HG02798 (cell line): ENCODE measurements around the gene SYT13.
"Not testable (repeated sequence)": the region's sequence is repeated elsewhere in the genome, so short reads cannot be mapped to it uniquely, and the experiment has no call there.

Experiments
- ATAC-seq: cut with Tn5 transposase; IDR thresholded peaks from one replicate; pipeline ENCODE4 v1.9.1; 2021; ENCODE audit warnings: mild to moderate bottlenecking; ENCODE audit not compliant: unreplicated experiment, poor library complexity

SYT13 gene

DNA sequence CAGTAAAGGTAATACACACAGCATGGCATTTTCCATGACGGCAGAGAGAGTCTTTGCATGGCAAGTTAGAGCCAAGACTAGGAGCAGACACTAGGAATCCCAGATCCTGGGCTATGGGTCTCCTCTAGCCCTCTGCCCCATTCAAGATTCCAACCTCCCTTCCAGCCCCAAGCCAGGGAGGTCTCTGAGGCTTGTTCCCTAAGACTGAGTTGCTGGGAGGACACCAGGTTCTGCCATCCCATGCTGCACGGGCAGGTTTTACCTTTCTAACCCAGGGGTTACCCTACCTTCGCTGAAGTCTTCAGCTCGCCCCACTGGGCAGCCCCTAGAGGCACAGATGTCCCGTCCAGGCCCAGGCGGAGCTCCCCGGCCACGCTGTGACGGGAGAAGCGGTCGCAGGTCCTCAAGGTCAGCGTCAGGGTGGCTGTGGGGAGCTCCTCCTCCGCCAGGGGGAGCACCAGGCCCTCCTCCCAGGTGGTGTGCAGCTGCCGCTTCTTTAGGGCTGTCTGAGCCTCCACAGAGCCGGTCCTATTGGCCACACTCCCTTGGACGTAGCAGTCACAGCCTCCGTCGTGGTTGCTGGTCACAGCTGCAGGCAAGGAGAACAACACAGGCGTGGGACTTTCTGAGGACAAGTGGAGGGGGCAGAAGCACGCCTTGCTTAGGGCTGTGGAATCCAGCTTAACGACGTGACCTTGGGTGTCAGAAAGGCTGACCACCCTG lies 33.8 kb downstream of the SYT13 start:
- peak; percentile 57 for ATAC-seq

DNA sequence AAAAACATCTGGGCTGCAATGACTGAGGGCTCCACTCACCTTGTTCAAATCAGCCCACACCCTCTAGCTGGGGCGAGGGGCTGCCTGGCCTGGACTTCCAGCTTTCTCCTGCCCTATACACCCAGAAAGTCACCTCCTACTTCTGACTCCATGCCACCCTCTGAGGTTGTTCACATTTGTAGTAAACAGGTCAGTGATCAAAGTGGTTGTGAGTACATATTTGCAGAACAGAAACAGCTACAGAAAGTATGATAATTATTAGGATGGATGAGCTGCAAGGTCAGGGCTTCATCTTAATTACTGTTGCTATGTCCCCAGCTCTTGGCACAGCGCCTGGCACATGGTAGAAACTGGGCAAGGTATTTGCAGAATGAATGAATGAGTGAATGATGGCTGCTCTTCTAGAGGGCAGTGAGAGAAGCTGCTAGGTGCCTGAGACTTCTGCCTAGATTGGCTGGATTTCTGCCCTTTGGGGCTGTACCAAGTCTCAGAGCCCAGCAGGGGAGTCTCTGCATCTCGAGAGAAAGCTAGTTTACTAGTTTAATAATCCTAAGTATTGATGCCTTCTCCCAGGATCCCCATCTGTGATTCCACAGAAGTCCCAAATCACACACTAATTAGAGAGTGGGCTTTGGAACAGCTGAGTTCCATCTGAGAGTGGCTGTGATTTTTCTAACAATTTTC lies 36.0 kb downstream of the SYT13 start:
- no peak for ATAC-seq

- not testable (repeated sequence) for ATAC-seq
Observed at GRCh38 chr11:45249372-45249771, 36.8 kb downstream of the SYT13 start.

- ATAC-seq, result no peak
Observed at GRCh38 chr11:45248501-45249011, 37.6 kb downstream of the SYT13 start.

DNA sequence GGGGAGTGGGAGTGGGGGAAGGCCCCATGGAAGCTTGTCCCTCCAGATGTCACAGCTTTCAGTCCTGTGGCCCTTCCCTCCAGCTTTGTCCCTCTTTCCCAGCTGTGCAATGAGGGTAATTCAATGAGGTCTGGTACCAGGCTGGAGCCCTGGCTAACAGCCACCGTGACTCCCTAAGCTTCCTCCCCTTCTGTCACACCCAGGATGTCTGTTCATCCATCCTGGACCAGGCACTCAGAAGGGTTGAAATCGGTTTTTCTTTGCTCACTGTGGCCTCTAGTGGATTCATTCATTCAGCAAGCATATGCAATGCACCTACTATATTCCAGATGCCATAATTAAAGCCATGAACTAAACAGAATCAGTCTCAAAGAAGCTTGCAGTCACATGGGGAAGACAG lies 38.7 kb downstream of the SYT13 start:
- no peak for ATAC-seq

GRCh38 chr11:45246241-45246640 lies 39.9 kb downstream of the SYT13 start:
- ATAC-seq, result no peak

- ATAC-seq, result no peak
Observed at GRCh38 chr11:45245218-45246045, 40.7 kb downstream of the SYT13 start.

DNA sequence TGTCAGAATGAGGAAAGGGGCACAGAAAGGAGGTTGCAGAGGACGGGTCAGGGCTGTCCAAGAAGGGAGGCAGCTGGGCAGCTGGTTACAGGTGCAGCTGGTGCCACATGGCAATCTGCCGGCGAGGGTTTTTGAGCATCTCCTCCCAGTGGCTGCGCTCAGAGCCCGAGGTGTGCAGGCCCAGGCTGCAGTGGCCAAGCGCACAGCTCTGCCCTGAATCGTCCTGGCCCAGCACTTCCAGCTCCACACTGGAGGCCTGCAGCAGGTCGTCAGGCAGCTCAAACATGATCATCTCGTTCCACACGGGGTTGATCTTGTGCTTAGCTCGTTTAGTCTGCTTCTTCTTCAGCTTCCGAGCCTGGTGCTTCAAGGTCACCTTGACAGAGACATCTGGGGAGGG lies 42.2 kb downstream of the SYT13 start:
- ATAC-seq, result no peak

- no peak for ATAC-seq
Observed at GRCh38 chr11:45239733-45240132, 46.4 kb downstream of the SYT13 start.

DNA sequence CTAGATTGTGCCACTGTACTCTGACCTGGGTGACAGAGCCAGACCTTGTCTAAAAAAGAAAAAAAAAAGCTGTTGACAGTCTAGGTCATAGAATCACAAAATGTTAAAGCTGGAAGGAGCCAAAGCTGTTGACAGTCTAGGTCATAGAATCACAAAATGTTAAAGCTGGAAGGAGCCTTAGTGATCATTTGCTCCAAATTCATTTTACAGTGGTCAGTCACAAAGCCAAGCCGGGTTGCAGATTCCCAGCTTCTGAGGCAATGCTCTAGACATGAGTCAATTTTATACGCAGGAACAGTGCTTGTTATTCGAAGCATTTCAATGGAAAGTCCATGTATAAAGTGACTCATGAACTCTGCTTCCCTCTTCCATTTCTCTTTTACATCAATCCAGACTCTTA lies 47.4 kb downstream of the SYT13 start:
- ATAC-seq, result no peak

GRCh38 chr11:45237711-45238315 lies 48.3 kb downstream of the SYT13 start:
- ATAC-seq, result no peak

- no peak for ATAC-seq
Observed at GRCh38 chr11:45234306-45235006, 51.7 kb downstream of the SYT13 start.

GRCh38 chr11:45233804-45234170 lies 52.4 kb downstream of the SYT13 start:
- ATAC-seq, result peak; percentile 12

DNA sequence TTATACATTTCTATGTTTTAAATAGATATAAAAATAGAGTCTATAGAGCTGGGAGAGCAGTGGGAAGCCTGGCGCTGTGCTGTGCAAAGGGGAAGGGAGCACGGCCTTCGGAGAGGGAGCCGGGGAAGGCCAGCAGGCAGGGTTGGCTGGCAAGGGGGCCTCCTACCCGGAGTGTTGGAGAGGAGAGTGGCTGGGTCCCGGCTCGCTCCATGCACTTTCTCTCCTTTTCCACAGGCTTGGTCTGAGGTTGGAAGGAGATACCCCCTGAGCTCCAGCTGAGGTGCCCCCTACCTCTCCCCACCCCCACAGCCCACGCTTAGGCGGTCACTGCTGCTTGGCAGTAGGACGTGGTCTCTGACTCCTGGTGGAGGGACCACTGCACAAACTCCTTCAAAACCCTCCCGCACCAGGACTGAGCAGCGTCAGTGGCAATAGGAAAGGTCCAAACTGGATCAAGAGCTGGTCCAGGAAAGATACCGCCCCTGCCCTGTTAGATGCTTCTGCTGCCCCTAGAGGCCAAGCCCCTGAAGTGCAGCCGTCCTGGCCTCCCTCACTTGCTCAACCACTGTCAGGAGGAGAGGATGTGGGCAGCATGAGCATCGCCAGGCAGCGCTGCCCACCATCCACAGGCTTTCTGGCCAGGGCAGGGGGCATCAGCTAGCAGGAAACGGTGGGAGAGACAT lies 52.9 kb downstream of the SYT13 start:
- ATAC-seq, result peak; percentile 86

DNA sequence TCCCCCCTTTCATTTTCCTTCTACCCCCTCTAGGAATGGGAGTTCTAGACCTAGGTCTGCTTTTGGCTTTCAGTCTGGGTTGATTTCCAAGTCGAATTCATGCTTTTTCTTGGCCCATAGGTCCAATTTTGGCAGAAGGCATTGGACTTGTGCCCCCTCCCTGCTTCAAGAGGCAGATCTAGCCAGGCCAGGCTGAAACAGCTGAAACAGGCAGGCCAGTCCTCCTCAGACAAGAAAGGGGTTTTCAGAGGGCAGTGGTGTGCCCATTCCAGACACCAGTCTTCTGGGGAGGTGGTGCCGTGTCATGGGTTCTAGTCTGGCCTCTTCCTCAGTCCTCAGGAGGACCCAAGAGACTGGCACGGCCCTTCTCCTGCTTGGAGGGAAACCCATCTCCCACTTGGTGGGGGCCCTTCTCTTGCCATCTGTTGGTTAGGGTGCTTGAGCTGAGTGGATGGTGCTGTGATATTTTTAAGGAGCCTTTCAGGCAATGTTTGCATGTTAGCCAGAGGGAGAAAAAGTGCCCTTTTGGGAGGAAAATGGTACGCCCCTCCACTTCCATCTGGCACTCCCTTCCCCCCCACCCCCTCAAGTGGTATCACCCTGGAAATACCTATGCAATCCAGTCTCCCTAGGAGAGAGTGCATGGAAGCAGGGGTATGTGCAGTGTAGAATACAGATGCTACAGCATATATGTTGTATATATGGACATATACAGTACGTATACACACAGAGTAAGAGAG lies 53.6 kb downstream of the SYT13 start:
- no peak for ATAC-seq

GRCh38 chr11:45229401-45230020 lies 56.6 kb downstream of the SYT13 start:
- no peak for ATAC-seq

- no peak for ATAC-seq
Observed at GRCh38 chr11:45227836-45228235, 58.3 kb downstream of the SYT13 start.

DNA sequence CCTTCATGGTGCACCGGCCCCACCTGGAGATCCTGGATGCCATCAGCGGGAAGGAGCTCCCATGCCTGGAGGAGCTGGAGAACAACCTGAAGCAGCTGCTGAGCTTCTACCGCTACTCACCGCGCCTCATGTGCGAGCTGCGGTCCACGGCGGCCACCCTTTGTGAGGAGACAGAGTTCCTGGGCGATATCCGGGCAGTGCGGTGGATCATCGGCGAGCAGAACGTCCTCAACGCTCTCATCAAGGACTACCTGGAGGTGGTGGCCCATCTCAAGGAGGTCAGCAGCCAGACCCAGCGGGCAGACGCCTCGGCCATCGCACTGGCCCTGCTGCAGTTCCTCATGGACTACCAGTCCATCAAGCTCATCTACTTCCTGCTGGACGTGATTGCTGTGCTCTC lies 59.2 kb downstream of the SYT13 start:
- ATAC-seq, result no peak
